Loucy (cell line): Measurements from ENCODE around the gene STK36.

Experiments used
- EZH2phosphoT487 ChIP-seq: fragments of 200-600 bp; IDR thresholded peaks from 2 replicates; pipeline ENCODE4 v1.6.1; 2018; ENCODE audit warnings: antibody characterized with exemption, mild to moderate bottlenecking, moderate library complexity, borderline replicate concordance
- TF ChIP-seq, protein P1 (sequence below): fragments of 200-600 bp; sonication (generic); conservative IDR thresholded peaks from 2 replicates; pipeline ENCODE4 v1.5.1; 2014; ENCODE audit warnings: mild to moderate bottlenecking, antibody characterized with exemption, low read length

DNA sequence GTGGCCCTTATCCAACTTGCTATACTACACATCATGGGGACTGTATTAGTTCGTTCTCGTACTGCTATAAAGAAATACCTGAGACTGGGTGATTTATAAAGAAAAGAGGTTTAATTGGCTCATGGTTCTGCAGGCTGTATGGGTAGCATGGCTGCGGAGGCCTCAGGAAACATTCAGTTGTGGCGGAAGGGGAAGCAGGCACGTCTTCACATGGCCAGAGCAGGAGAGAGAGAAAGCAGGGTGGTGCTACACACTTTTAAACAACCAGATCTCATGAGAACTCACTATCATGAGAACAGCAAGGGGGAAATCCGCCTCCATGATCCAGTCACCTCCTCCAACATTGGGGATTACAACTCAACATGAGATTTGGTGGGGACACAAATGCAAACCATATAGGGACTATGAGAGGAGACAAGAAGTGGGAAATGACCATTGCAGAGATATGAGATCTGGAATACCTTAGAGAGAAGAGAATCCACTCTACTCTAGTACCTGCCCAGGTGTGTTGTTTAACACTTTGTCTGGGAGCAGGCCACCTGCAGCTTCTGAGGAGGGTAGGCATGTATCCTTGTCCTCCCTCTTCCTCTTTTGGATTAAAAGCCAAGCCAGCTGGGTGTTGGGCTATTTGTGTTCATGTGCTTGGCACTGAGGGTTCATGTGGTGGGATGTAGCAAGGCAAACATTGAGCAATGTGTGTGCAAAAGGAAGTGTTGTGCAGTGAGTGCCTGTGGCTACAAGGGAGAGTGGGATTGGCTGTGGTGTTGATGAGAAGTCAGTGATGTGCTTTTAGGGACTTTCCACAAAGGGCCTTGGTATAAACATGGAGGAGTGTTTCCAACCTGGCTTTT is 61.5 kb downstream of the STK36 start:
- TF ChIP-seq, protein P1, sequence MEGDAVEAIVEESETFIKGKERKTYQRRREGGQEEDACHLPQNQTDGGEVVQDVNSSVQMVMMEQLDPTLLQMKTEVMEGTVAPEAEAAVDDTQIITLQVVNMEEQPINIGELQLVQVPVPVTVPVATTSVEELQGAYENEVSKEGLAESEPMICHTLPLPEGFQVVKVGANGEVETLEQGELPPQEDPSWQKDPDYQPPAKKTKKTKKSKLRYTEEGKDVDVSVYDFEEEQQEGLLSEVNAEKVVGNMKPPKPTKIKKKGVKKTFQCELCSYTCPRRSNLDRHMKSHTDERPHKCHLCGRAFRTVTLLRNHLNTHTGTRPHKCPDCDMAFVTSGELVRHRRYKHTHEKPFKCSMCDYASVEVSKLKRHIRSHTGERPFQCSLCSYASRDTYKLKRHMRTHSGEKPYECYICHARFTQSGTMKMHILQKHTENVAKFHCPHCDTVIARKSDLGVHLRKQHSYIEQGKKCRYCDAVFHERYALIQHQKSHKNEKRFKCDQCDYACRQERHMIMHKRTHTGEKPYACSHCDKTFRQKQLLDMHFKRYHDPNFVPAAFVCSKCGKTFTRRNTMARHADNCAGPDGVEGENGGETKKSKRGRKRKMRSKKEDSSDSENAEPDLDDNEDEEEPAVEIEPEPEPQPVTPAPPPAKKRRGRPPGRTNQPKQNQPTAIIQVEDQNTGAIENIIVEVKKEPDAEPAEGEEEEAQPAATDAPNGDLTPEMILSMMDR, result no peak
- TF ChIP-seq EZH2phosphoT487, result no peak
